GM12878 (cell line): ENCODE data around the gene TESK1. TPM values are rescaled to one million over a fixed set of nuclear protein-coding genes. Genes with fewer than 3 reads are reported as not detected.

Source experiments
- ATAC-seq: fragments of 200-7000 bp; cut with Tn5 transposase; 3 replicates; pipeline ENCODE4 v1.9.1; 2020; ENCODE audit warnings: mild to moderate bottlenecking, moderate library complexity
- BruUV-seq: library from RNA; stranded (reverse); fragments of 400-500 nt; replicated peaks from 2 replicates; lab custom pipeline; 2021; lab: Mats Ljungman, UMichigan
- CTCF ChIA-PET: fragments of 300-600 bp; sonication (Branson Sonifier 250); formaldehyde crosslinking; extraction: SDS; loops from one replicate; lab custom pipeline; 2021; ENCODE audit warnings: inconsistent platforms; lab: Yijun Ruan, JAX
- POLR2A ChIA-PET: fragments of 350-600 bp; formaldehyde crosslinking; extraction: SDS; loops from one replicate; lab custom pipeline; 2021; ENCODE audit warnings: inconsistent platforms; lab: Charles Lee
- RAD21 ChIA-PET: fragments of 300-600 bp; sonication (Branson Sonifier 250); formaldehyde crosslinking; loops from one replicate; lab custom pipeline; 2023; ENCODE audit warnings: antibody characterized with exemption; ENCODE audit not compliant: unreplicated experiment; lab: Charles Lee
- SMC1A ChIA-PET: fragments of 300-600 bp; sonication (Branson Sonifier 250); formaldehyde crosslinking; loops from one replicate; lab custom pipeline; 2023; ENCODE audit not compliant: unreplicated experiment, uncharacterized antibody; lab: Charles Lee
- DNase-seq: peaks from one replicate; pipeline ENCODE4 v3.0.0-alpha.2; 2011; ENCODE audit warnings: low read depth, low spot score
- FAIRE-seq: peaks from 3 replicates; lab custom pipeline; 2011; peaks lifted over from hg19 to GRCh38; lab: Jason Lieb, UNC
- H2AFZ ChIP-seq: 2 replicates; pipeline ENCODE4 v1.6.0; 2011; ENCODE audit warnings: low read depth, low read length, control low read depth; ENCODE audit not compliant: control insufficient read depth
- H3K27ac ChIP-seq: 2 replicates; pipeline ENCODE4 v1.5.1; 2011; ENCODE audit warnings: control low read depth; ENCODE audit not compliant: control insufficient read depth, insufficient read depth
- H3K27me3 ChIP-seq, 2 experiments: replicated peaks in 1 of 2; 2 replicates each; pipeline versions ENCODE4 v1.6.0 to v1.6.1; 2011; ENCODE audit warnings: low read length in 1 of 2; ENCODE audit not compliant: control insufficient read depth in 2 of 2, insufficient read depth in 2 of 2
- H3K36me3 ChIP-seq, 2 experiments: 2 replicates each; pipeline ENCODE4 v1.5.1; 2011; ENCODE audit warnings: low read length in 1 of 2; ENCODE audit not compliant: control insufficient read depth in 2 of 2, insufficient read depth in 2 of 2
- H3K4me1 ChIP-seq: 2 replicates; pipeline ENCODE4 v1.6.1; 2011; ENCODE audit warnings: mild to moderate bottlenecking, low read length, moderate library complexity, mixed read lengths; ENCODE audit not compliant: control insufficient read depth, insufficient read depth
- H3K4me2 ChIP-seq: 2 replicates; pipeline ENCODE4 v1.6.0; 2011; ENCODE audit warnings: control low read depth; ENCODE audit not compliant: control insufficient read depth, insufficient read depth
- H3K4me3 ChIP-seq: fragments of 200-600 bp; sonication (generic); 2 replicates; pipeline ENCODE4 v1.5.1; 2016
- H3K79me2 ChIP-seq: 2 replicates; pipeline ENCODE4 v1.6.0; 2011; ENCODE audit warnings: low read length; ENCODE audit not compliant: control insufficient read depth, insufficient read depth
- H3K9ac ChIP-seq: 2 replicates; pipeline ENCODE4 v1.8.0; 2011; ENCODE audit warnings: low read length, control low read depth, mixed read lengths; ENCODE audit not compliant: control insufficient read depth, insufficient read depth
- H3K9me3 ChIP-seq: replicated peaks from 3 replicates; pipeline ENCODE4 v1.5.1; 2011; ENCODE audit warnings: mild to moderate bottlenecking, low read length; ENCODE audit not compliant: control insufficient read depth, insufficient read depth
- H4K20me1 ChIP-seq: 2 replicates; pipeline ENCODE4 v1.6.0; 2011; ENCODE audit not compliant: control insufficient read depth, insufficient read depth
- BHLHE40 ChIP-seq, 2 experiments: fragments of 450-650 bp in 1 of 2; IDR thresholded peaks; 2 replicates each; pipeline ENCODE4 v1.6.1; 2011 to 2017; ENCODE audit warnings: low read depth in 2 of 2, borderline replicate concordance in 1 of 2, improper control_type of control experiment in 1 of 2, low read length in 1 of 2, mild to moderate bottlenecking in 1 of 2
- SMAD5 ChIP-seq: IDR thresholded peaks from 2 replicates; pipeline ENCODE4 v1.6.1; 2016; ENCODE audit warnings: antibody characterized with exemption, low read depth
- WGBS: methylation state at CpG from one replicate; pipeline ENCODE4 v1.1.6; 2016; ENCODE audit warnings: low lambda C conversion rate; ENCODE audit not compliant: insufficient replicate concordance, insufficient coverage; ENCODE audit errors: missing lambda C conversion rate; 5-methylcytosine and 5-hydroxymethylcytosine counted together
- in situ Hi-C: fragments of 300-500 bp; cut with MboI; formaldehyde crosslinking; loops from 9 replicates; pipeline ENCODE4 v1.14.3; 2018; ENCODE audit warnings: mixed read lengths
- intact Hi-C: fragments of 100-400 bp; cut with micrococcal nuclease; formaldehyde crosslinking; loops from one replicate; pipeline ENCODE4 v1.14.2; 2022; ENCODE audit not compliant: unreplicated experiment
- polyA plus RNA-seq, 11 experiments: library from polyadenylated mRNA; depleted of rRNA in 4 of 11; unstranded in 6 of 11; stranded (reverse) in 5 of 11; fragments of >200 nt; fragmentation: Nextera tagmentation in 4 of 11; fragmentation: Illumina TruSeq in 1 of 11; extraction: Ambion mirVana in 4 of 11; extraction: Trizol in 1 of 11; gene quantifications; 1 replicate in 1 of 11; 2 replicates in 10 of 11; pipeline versions ENCODE4 v1.2.1 to v1.2.3, GENCODE V29; 2011 to 2016; ENCODE audit warnings: inconsistent platforms in 2 of 11, missing spikeins in 2 of 11, low read depth in 1 of 11
- total RNA-seq, 4 experiments: library from RNA; depleted of rRNA in 3 of 4; stranded (reverse); fragments of >200 nt in 3 of 4; fragmentation: Illumina TruSeq in 1 of 4; extraction: Trizol in 1 of 4; gene quantifications; 2 replicates each; pipeline versions ENCODE4 v1.2.1 to v1.2.3, GENCODE V29; 2013 to 2021

TESK1 gene
- total and polyA plus RNA-seq, 10 of the 15 experiments (the other 5 are each of a cell fraction or from before 2014, with no cell fraction given), result 0.16 to 19.5 (median 7.9) TPM; not detected in 1

DNA sequence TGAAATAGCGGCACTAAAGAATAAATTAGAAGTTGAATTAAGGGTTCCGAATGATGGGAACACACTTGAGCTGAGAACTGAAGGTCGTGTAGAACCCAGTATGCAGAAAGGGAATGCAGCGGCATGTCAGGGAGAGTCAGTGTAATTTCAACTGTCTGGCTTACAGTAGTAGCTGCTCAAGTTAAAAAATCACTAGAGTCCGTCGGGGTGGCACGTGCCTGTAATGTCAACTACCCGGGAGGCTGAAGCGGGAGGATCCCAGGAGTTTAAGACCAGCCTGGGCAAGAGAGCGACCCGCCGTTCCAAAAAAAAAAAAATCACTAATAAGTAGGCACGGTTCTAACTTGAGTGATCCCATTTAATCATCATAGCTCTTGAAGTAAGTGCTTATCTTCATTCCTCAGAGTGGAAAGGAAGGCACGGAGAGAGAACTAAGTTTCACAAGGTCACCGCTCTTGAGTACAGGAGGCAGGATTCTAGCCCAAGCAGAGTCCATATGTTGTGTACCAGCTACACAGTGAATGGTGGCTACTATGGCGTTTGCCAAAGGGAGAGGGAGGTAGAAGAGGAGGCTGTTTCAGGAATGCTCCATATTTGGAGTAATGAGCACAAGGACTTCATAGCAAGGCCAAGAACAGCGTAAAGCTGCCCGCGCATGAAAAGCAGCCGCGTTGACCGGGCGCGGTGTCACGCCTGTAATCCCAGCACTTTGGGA lies 51.9 kb downstream of the TESK1 start:
- Histone ChIP-seq H4K20me1 (no peaks in the 10 kb centered on the region), H2AFZ (peak overlapping the region; percentile 56), H3K36me3 (peaks cover 3 to 6% of the 10 kb centered on the region in 2 experiments; a peak in 3 of 4 replicates), H3K27ac (no peak overlapping the region; the same call in 1 of the 2 replicates), H3K4me2 (peak overlapping the region; percentile 67), H3K9ac (0 out of 2 replicates have a peak overlapping the region, but pooled peaks have one; percentile 10), H3K79me2 (peaks cover 21% of the 10 kb centered on the region), H3K4me3 (peak overlapping the region; percentile 6; the same call in 1 of the 2 replicates), H3K27me3 (no peaks in the 10 kb centered on the region), H3K4me1 (peaks cover 19% of the 10 kb centered on the region), H3K9me3 (no peaks in the 10 kb centered on the region)
- ChIA-PET POLR2A (interaction anchor here (0.7 to 10.9 kb wide), 11 partner anchors 7 to 157 kb away, joined by 3 to 163 read pairs (median 9); partner anchors contain the start of genes ARHGEF39, CD72, CREB3 and HINT2), RAD21 (interaction anchor here (0.6 to 5.2 kb wide), 14 partner anchors 9 to 99 kb away, joined by 3 to 60 read pairs (median 5); partner anchors contain the start of genes CREB3, TESK1 and TLN1), SMC1A (interaction anchor here (1.3 to 12.5 kb wide), 6 partner anchors 10 to 158 kb away, joined by 3 to 145 read pairs (median 10); partner anchors contain the start of genes CREB3, HINT2, SIT1 and TLN1), CTCF (interaction anchor here (1.0 to 13.5 kb wide), 13 partner anchors 8 to 99 kb away, joined by 3 to 227 read pairs (median 9); partner anchors contain the start of genes ARHGEF39, CREB3, GBA2 and RGP1)
- no peak for FAIRE-seq
- DNase-seq, result no peak
- in situ Hi-C loops (no loop called here), intact Hi-C loops (loop anchor here (1.0 to 10.0 kb wide), 2 partner anchors 11 to 168 kb away; partner anchors contain the start of genes FAM221B and TMEM8B)
- TF ChIP-seq SMAD5, result no peak
- TF ChIP-seq BHLHE40 (IDR thresholded peaks at IDR 0.05; ENCODE audit: borderline replicate concordance in 1 of 2, low read depth in 2 of 2, low read length in 1 of 2), result peak in 1 of 2 experiments; percentile 35; a peak in 1 of 4 replicates
- ATAC-seq, result no peak
- WGBS, result 49% methylated on average over 25 of the region's 25 CpGs
- BruUV-seq, result no TSS peak
